Fibroblast of lung (primary cell): ENCODE results near the gene STOM.

Source experiments
- CTCF ChIP-seq, 2 donors: IDR thresholded peaks in 1 of 2; conservative IDR thresholded peaks in 1 of 2; 1 replicate in 1 of 2; 2 replicates in 1 of 2; pipeline ENCODE4 v1.5.1; 2011 to 2012; ENCODE audit warnings: low read length in 2 of 2, control low read depth in 1 of 2, inconsistent platforms in 1 of 2, low read depth in 1 of 2, mild to moderate bottlenecking in 1 of 2
- EZH2 ChIP-seq: IDR thresholded peaks from 2 replicates; pipeline ENCODE4 v1.5.1; 2012; ENCODE audit warnings: low read length, control low read depth, mild to moderate bottlenecking; ENCODE audit errors: missing control alignments

GRCh38 chr9:121297389-121297788 lies 72.7 kb downstream of the STOM start:
- TF ChIP-seq CTCF (conservative IDR thresholded peaks at IDR 0.05 in 1 of 2, IDR thresholded peaks at IDR 0.05 in 1 of 2; ENCODE audit: low read depth in 1 of 2, low read length in 2 of 2) (no peak), EZH2 (no peak)
